Measurements from ENCODE around the gene STAT2. TPM values are rescaled to one million over a fixed set of nuclear protein-coding genes. Genes with fewer than 3 reads are reported as not detected.
A peak's percentile ranks its signal among the peaks of the same experiment; 100 is the strongest.

STAT2 gene
- total and polyA plus RNA-seq, 9 of the 15 experiments (the other 6 are each of a cell fraction or from before 2014, with no cell fraction given): 15.5 to 46.9 (median 40.1) TPM

- TF ChIP-seq RBM25 (IDR thresholded peaks at IDR 0.05; ENCODE audit: low read depth, low read length, severe bottlenecking) (no peak), ZNF445 (CRISPR knock-in tag; IDR thresholded peaks at IDR 0.05; ENCODE audit: low read depth) (no peak), TAL1 (IDR thresholded peaks at IDR 0.05) (no peak), LCOR (CRISPR knock-in tag; IDR thresholded peaks at IDR 0.05) (peak; percentile 90), POLR3A (IDR thresholded peaks at IDR 0.05; ENCODE audit: borderline replicate concordance, extremely low read depth, insufficient read depth, insufficient read length) (no peak), IRF2 (CRISPR knock-in tag; IDR thresholded peaks at IDR 0.05) (no peak), DEAF1 (CRISPR knock-in tag; IDR thresholded peaks at IDR 0.05) (peak; percentile 66), PHF8 (IDR thresholded peaks at IDR 0.05; ENCODE audit: borderline replicate concordance, low read length) (peak; percentile 85; the same call in 1 of the 2 replicates), KLF1 (tag; IDR thresholded peaks at IDR 0.05) (0 out of 2 replicates have a peak, but pooled peaks have one; percentile 26), NR2C1 (IDR thresholded peaks at IDR 0.05) (peak; percentile 77), NR2C1 (tag; IDR thresholded peaks at IDR 0.05) (peak; percentile 89), MEF2D (tag; conservative IDR thresholded peaks at IDR 0.05; ENCODE audit: low read depth) (no peak), CSDE1 (IDR thresholded peaks at IDR 0.05) (no peak), HCFC1 (IDR thresholded peaks at IDR 0.05; ENCODE audit: low read depth, low read length) (peak; percentile 99), AFF1 (IDR thresholded peaks at IDR 0.05; ENCODE audit: low read depth in 1 of 2, partially characterized antibody in 2 of 2) (peak; percentile 62 to 99), ZNF212 (CRISPR knock-in tag; IDR thresholded peaks at IDR 0.05) (no peak), HNRNPK (IDR thresholded peaks at IDR 0.05; ENCODE audit: low read depth, low read length, poor library complexity, severe bottlenecking) (no peak), NFE2L1 (tag; IDR thresholded peaks at IDR 0.05; ENCODE audit: borderline replicate concordance, low read depth) (no peak), NR2C2 (CRISPR knock-in tag; IDR thresholded peaks at IDR 0.05) (peak; percentile 83), NR2C2 (tag; IDR thresholded peaks at IDR 0.05) (peak; percentile 95), ZNF354B (CRISPR knock-in tag; IDR thresholded peaks at IDR 0.05) (no peak)
These were observed 44.1 kb downstream of the STAT2 start, which contains the start of gene CNPY2 (continued) for GRCh38 chr12:56315622-56316473.

Data from K562 (cell line).